Fibroblast of the aortic adventitia (primary cell): ENCODE results near the gene ZNF672. TPM values are rescaled to one million over a fixed set of nuclear protein-coding genes. Genes with fewer than 3 reads are reported as not detected.

Source experiments
- DNase-seq: peaks from one replicate; pipeline ENCODE4 v3.0.0-alpha.2; 2010; ENCODE audit warnings: low read depth
- H3K4me3 ChIP-seq: 2 replicates; pipeline ENCODE4 v1.5.1; 2011; ENCODE audit warnings: low read depth, mild to moderate bottlenecking, control low read depth, low read length, moderate library complexity
- total RNA-seq: library from RNA; depleted of rRNA; stranded (reverse); fragments of >200 nt; gene quantifications from 2 replicates; pipeline ENCODE4 v1.2.3, GENCODE V29; 2012; ENCODE audit warnings: low replicate concordance
- TF ChIP-seq, protein P1 (sequence below): IDR thresholded peaks from 2 replicates; pipeline ENCODE4 v1.5.1; 2011; ENCODE audit warnings: mild to moderate bottlenecking, low read length, control low read depth, inconsistent platforms; ENCODE audit not compliant: insufficient read depth

The ZNF672 gene
- total RNA-seq, 1 donor: 12.9 TPM

- TF ChIP-seq, protein P1, sequence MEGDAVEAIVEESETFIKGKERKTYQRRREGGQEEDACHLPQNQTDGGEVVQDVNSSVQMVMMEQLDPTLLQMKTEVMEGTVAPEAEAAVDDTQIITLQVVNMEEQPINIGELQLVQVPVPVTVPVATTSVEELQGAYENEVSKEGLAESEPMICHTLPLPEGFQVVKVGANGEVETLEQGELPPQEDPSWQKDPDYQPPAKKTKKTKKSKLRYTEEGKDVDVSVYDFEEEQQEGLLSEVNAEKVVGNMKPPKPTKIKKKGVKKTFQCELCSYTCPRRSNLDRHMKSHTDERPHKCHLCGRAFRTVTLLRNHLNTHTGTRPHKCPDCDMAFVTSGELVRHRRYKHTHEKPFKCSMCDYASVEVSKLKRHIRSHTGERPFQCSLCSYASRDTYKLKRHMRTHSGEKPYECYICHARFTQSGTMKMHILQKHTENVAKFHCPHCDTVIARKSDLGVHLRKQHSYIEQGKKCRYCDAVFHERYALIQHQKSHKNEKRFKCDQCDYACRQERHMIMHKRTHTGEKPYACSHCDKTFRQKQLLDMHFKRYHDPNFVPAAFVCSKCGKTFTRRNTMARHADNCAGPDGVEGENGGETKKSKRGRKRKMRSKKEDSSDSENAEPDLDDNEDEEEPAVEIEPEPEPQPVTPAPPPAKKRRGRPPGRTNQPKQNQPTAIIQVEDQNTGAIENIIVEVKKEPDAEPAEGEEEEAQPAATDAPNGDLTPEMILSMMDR: no peak
- no peak for DNase-seq
- no peak overlapping the region for H3K4me3 ChIP-seq
Measured at GRCh38 chr1:248861616-248862015, 23.6 kb downstream of the ZNF672 start.

GRCh38 chr1:248862695-248862997 is 24.6 kb downstream of the ZNF672 start:
- TF ChIP-seq, protein P1: no peak
- DNase-seq: no peak
- H3K4me3 ChIP-seq: peak overlapping the region; percentile 69

GRCh38 chr1:248862998-248863881 is 25.2 kb downstream of the ZNF672 start:
- DNase-seq: peak; percentile 59
- TF ChIP-seq, protein P1: no peak

GRCh38 chr1:248871837-248872401 is 33.9 kb downstream of the ZNF672 start:
- H3K4me3 ChIP-seq: peak overlapping the region; percentile 17
- DNase-seq: no peak
- TF ChIP-seq, protein P1: no peak

More at GRCh38 chr1:248862998-248863881, 25.2 kb downstream of the ZNF672 start:
- peak overlapping the region; percentile 69 for H3K4me3 ChIP-seq

- TF ChIP-seq, protein P1: no peak
- DNase-seq: peak; percentile 67
Measured at GRCh38 chr1:248872752-248873408, 34.9 kb downstream of the ZNF672 start.

DNA sequence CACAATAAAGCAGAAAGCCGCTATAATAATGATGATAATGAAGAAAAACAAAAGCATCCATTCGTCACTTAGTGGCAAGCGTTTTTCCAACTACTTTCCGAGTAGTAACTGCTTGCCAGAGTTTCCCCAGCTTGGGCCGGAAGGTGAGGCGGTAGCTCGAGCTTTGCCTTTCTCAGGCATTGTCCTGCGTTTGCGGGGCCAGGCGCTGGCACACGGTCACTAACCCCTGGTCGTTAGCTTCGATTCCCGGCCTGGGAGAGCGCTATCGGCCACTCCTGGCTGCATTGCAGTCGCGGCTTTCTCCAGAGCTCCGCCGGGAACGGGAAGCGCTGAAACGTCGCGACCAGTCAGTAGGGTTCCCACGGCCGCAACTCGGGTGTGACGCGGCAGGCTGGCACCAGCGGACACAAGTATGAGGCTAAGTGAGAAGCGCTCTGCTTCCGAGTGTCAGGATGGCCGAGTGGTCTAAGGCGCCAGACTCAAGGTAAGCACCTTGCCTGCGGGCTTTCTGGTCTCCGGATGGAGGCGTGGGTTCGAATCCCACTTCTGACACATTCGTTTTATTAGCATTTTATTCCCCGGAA is 35.5 kb downstream of the ZNF672 start:
- peak; percentile 98 for DNase-seq
- TF ChIP-seq, protein P1: no peak
- H3K4me3 ChIP-seq: peak overlapping the region; percentile 86

More at GRCh38 chr1:248872752-248873408, 34.9 kb downstream of the ZNF672 start:
- peak overlapping the region; percentile 86 for H3K4me3 ChIP-seq
